NCI-H1048 (cell line): ENCODE data around the gene ST7.

Experiments
- DNase-seq: peaks from one replicate; lab custom pipeline; 2025; lab: John Stamatoyannopoulos, UW

The ST7 gene

DNA sequence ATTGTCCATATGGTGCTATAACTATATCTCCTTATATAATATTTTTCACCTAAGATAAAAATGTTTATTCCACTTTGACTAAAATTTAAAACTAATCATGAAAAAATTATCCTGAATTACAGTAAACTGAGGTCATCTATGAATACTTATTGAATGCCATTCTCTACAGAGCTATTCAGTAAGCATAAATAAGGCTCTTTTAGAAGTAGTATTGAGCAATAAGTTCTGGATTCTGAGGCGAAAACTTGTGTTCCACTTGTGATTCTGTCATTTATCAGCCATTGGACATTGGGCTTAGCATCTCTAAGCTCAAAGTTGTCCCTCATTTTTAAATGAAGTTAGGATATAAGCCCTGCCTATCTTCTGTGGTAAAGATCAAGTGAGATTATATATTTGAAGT, 238.8 kb downstream of the ST7 start:
- DNase-seq: no peak

DNA sequence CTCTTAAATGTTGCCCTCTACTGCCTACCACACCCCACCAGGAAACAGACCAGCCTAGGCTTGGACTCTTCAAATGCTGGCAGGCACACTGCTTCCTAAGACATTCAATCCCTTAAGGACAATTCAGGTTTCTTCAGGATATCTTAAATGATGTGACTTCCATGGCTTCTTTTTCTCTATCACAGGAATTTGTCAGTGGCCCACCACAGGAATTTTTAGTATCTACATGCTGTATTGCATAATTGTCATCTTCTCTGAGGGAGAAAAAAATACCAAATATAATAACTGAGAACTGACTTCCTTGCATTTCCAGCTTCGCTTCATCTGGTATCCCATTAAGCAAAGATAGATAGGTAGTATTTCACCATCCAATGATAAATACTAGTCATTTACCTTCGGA, 240.3 kb downstream of the ST7 start:
- DNase-seq: no peak

DNA sequence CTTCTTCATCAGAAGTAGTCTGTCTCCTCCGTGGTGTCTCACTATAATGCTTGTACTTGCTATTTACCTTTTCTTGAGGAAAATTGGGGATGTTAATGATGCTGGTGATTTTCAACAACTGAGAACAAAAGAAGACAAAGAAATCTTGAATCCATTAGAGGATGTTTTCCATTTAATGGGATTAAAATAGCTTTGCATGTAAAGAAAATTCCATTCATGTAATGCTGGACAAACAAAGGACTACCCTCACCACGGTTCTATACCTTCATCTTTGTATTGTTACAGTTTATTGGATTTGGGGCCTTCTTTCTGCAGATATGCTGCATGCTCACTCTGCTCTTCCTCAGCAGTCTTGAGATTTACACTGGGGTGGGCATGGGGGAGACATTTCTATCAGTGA, 241.1 kb downstream of the ST7 start:
- DNase-seq: no peak

DNA sequence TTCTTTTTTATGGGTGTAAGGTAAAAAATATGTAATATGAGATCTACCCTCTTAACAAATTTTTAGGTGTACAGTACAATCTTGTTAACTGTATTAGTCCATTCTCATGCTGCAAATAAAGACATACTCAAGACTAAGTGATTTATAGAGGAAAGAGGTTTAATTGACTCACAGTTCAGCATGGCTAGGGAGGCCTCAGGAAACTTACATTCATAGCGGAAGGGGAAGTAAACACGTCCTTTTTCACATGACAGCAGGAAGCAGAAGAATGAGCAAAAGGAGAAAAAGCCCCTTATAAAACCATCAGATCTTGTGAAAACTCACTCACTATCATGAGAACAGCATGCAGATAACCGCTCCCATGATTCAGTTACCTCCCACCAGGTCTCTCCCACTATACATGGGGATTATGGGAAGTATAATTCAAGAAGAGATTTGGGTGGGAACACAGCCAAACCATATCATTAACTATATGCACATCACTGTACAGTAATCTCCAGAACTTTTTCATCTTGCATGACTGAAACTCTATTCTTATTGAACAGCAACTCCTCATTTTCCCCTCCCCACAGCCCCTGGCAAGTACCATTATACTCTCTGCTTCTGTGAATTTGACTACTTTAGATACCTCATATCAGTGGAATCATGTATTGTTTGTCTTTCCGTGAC, 242.2 kb downstream of the ST7 start:
- DNase-seq: peak; percentile 32

DNA sequence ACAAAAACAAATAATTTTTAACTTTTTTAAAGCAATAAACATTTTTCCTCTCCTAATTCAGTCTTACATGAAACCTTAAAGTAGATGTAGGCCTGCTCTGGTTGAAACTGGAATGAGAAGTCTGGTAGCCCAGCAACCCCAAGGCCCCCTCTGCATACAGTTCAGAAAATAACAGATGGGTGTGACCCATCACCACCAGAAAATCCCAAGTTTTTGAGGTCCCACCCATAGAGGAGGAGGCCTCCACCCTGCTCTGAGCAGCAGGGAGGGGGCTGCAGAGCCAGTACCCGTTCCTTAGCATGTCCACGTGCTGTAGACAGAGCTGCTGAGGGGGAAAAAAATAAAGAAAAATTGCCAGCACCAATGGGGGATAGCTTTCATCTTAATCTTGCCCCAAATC, 246.8 kb downstream of the ST7 start:
- DNase-seq: no peak

DNA sequence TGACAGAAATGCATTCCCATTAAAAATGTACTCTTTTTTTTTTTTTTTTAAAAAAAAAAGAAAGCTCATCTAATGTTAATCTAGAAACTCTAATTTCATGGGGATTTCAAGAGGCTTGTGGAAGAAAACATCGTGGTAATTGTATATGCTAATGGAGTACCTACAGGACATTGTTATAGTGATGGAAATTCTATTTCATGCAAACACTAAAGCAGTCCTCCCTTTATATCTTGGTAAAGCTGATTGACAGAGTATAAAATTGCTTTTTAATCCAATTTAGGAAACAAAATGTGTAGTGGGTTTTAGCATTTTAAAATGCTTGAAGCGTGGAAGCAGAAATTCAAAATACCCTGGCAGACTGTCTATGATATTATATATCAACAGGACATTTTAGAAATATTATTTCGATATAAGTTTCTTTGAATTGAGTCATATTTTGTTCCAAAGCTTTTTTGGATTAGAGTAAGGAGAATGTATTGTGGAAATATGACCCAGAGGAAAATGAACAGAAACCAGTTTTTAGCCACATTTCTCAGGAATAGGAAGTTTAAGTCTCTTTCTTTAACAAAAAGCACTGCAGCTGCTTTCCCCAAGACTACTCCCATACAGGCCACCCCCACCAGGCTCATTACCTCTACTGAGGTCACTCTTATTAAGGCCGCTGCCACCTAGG, 247.6 kb downstream of the ST7 start:
- no peak for DNase-seq

DNA sequence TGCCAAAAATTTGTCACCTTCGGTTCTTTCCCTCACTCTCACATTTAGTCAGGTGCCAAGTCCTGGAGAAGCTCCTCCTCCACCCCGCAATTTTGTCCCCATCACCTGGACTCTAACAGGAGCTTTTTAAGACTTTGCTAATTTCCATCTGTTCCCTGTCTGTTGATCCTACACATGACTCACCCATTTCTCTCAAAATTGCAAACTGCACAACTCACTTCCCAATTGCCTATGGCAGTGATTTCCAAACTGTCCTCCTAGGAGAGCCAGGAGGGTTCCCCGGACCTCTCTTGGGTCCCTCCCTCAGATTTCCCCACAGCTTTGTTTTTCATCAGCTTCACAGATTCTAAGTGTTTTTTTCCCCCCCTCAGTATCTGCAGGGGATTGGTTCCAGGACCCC, 249.2 kb downstream of the ST7 start:
- no peak for DNase-seq

DNA sequence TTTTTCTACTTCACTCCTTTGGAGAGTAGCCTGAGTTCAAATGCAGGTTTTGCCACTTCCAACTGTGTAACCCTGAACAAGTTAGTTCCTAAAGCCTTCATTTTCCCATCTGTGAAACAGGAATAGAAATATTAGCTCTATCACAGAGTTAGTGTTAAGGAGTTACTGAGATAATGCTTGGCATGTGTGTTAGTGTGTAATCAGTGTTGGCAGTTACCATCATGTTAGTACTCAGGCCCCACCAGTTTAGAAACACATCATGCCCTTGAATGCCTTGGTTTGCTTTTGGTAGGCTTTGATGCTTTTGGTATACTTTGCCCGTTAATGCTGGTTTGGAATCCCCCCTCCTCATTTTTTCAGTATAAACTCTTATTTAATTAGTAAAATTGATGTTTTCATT, 249.9 kb downstream of the ST7 start:
- no peak for DNase-seq

DNA sequence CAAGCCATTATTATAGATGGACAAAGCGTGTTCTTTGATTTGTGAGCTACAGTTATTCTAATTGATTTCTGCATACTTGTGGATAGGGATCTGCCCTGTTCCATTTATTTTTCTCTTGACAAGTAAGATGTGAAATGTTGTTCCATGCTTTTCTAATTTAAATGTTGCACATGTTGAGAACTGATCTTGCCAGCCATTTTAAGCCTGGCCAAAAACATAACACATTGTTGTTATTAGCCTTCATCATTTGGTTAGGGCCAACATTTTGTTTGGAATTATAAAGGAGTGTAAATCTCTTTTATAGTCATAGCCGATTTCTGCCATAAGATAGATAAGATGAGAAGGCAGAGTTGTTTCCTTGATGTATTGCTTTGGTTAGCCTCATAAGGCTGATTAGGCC, 252.6 kb downstream of the ST7 start:
- no peak for DNase-seq

DNA sequence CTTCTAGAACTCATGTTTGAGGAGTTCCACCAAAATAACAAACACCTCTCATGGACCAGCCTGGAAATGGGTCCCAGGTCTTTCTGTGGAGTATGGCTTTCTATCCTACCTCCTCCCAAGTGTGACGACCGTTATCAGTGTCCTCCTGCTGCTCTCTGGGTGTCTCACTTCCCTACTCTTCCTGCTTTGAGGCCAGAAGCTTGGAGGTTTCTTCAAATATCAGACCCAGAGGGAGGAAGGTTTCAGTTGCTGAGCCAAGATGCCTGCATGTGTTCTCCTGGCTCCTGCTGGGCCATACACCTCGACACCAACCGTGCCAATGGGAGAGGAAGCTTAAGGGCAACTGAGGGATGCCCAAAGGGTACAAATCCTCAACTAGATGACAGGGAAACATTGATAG, 255.0 kb downstream of the ST7 start:
- no peak for DNase-seq

DNA sequence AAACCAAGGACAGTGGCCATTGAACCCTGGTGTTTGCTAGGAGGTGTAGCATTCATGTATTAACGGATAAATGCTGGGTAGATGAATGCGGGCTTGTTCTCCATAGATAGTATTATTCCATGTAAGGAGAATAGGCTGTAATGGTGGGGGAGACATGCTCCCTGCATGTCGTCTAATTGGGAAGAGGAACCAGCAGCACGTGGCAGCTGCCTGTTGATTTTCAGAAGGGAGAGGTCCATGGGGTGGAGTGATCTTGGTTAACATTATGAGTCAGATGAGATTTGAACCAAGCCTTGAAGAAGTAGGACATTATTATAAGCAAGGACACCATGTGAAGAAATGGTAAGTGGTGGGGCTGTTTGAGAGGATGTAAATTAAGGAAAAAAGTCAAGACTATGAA, 257.1 kb downstream of the ST7 start:
- no peak for DNase-seq

DNA sequence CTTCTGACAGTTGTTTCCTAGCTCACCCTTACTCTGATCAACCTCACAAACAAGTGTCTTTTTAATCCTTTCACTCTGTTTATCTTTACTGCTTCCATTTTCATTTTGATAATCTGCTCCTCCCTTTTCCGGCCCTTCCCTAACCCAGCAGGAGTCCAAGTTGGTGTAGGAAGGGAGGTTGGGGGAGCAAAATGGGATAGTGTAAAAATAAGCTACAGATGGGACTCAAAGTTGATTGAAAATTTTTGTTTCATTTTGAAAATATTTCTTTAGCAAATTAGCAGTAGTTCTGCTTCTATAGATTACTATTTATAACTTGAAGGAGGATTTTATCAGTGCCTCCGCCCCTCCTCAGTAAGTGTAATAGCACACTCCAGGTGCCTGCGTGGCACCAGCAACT, 257.6 kb downstream of the ST7 start:
- no peak for DNase-seq

DNA sequence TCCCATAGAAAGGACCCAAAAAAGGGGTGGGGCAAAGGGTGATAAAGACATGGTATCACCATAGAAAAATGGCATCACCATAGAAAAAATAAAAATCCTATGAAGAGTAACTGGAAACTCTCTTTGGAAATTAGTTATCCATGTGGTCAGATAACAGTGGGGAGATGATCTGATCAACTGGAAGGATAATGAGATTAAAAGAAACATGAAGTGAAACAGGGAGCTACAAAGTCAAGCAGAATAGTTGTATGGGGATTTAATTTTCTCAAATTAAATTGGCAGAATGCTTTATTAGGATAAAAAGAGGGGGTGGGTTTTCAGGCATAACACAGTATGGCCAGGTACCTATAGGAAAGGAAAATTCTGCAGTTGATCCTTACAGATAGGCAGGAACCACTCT, 258.3 kb downstream of the ST7 start:
- no peak for DNase-seq

DNA sequence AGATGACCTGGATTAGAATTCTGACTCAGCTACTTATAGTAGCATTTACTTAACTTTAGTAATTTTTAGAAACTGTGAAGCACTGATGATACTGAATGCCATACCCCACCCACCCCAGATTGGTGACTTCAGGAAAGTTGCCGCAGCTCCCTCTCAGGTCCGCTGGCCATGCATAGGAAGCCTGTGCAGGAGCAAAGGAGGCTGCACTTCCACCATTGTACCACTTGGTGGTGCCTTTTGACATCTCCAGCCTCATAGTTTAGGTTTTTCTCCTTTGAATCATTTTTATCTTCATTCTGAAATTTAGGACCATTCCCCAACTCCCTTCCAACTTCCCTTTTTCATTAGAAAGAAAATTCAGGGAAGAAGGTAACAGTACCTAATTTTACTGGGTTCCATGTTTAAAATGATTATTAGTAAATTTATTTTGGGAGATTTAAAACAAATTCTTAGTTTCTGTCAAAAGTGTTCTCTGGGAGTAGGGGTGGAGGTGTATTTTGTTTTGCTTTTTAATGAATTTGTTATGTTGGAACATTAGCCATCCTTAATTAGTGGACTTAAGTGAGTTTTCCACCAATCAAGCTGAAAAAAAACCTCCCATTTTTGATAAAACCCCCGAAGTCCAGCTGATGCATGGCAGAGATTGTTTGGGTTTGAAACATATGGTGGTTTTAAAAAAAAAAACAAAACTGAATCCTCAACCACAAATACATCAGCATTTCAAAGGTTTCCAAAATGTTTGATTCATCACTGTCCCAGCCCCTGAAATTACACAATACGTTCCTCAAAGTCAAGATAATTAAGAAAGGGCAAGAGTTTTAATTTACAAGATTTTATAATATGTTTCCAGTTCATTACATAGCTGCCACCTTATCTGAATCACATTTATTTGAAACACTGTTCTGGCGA, 259.9 kb downstream of the ST7 start:
- peak; percentile 2 for DNase-seq

DNA sequence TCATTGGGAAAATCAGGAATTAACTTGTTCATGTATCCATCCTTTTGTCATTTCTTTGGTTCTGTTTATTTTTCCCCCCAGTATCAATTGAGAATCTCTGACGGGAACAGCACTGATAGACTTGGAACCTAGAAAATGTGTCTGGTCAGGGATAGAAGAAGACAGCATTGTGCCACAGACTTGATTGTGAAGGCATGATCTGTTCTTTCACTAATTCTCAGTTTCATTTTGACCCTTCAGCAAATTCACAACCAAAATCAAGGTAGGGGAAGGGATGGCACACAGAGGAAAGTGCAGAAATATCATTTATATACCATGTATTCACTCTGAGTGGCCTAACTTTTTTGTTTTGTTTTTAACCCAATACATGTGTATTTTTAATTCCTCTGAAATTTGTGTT, 262.7 kb downstream of the ST7 start:
- DNase-seq: no peak

DNA sequence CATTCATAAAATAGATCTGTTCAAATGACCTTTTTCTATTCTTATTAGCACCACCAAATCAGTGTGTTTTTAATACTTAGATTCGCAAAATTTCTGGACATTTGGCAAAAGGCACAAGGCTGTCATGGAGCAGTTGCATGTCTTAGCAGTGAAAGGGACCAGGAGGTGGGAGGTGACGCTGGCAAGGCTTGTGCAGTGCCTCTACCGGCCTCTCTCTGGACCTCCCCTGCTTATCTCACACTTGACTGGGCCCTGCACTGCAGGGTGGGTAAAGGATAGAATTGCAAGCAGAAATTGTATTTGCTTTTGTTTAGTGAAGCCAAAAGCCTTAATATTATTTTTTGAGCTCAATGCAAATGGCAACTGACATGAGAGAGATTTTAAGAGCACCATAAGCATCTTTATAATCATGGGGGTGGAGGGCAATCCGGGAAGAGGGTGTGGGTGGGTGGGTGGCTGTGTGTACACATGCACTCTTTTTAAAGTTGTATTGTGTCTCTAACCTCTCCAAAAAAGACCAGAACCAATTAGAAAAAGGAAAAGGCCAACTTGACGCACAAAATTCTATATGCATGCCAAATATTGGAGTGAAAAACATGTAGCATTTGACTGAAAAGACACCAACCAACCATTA, 263.3 kb downstream of the ST7 start:
- DNase-seq: no peak

DNA sequence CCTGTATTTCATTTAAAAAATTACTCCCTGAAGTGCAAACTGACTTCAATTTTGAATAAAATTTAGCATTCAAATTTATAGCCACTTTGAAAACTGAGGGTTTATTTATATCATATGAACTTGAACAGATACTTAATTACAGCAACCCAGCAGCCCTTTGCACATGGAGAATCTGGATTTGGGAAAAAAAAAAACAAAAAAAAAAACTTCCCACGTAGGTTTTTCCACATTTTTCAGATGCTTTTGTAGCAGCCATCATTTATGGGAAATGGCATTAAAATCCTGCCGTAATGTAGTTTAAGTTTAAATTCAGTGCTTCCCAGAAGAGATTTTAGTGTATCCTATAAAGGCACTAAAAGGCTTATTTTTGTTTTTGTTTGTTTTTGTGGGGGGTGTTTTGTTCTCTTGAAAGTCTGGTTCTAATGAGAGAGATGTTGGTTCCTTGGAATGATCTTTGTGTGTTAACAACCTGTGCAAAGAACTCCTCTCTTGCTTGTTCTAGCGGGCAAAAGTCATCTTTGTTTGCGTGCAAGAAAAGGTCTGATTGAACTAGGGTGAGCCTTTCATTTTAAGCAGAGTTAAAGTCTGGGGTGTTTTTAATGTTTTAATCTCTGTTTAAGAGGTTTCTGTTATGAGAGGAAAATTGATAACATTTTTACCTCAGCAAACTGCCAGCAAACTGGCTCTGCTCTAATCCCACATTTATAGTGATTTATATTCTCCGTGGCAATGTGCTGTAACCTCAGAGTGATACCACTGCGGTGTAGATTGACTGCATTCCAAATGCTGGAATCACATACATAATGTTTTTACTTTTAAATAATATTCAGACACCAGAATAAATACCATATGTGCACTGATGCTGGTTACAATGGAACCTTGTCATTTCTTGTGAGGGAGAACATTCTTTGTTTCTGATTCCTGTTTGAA, 264.1 kb downstream of the ST7 start:
- no peak for DNase-seq

DNA sequence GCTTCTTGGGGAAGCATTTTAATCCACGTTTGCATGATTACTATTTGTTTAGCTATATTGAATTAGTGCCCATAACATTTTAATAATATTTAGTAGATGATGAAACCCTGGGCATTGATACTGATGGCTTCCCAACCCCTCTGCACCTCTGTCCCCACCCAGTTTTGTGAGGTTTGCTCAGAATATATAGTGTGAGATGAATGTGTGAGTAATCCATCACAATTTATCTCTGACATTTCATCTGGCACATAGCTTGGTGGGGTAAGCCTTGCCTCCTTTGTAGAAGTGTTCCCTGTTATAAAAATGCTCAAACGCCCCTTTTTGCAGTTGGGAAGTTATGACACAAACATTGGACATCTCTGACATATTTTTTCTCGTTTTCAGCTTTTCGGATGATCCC, 265.4 kb downstream of the ST7 start:
- no peak for DNase-seq

DNA sequence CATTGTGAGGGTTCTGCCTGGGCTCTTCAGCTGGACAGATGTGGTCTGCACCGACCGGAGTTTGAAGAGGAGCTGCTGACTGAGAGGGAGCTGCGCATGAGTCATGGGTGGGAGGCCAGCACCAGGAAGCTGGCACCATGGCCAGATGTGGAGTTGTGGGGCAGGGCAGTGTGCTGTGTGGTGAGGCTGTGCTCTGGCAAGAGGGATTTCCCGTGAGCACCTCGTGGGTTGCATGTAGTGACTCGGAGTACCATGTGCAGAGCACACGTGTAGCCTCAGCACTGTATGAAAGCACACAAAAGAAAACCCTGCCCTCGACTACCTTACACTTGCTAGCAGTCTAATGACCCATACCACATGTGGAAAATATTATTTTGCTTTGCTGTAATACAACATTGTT, 266.2 kb downstream of the ST7 start:
- DNase-seq: no peak

DNA sequence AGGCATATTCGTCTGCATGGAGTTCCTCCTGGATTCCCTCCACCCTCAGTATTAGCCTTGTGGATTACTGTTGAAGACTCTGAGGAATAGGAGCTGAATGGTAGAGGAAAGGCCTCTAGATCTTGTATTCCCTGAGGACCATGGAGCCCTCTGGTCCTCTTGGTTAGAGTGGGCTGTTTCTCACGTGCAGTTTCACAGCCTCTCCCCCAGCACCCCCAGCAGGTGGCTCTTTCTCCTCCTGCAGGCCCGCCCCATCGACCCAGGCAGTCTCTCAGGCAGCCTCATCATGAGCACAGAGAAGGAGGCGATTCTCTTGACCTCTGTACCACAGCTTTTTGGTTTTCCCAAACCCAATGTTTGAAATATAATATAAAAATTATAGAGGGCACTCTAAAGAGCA, 267.5 kb downstream of the ST7 start:
- DNase-seq: no peak

DNA sequence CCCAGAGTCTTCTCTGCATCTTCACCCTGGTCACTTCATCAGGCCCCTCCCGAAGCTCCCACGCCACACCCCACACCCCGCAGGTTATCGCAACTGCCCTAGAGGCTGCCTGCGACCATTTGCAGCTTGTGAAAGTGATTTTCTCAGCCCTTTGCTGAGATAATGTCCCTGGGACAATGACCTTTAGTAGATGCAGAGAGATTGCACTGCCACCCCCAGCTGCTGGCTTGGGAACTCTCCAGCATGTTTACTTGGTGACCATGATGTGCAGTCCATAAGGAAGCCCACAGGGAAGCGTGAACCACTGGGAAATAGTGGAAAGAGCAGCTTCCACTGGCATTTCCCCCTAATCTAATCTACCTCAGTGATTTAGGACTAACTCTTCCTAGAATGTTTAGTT, 272.2 kb downstream of the ST7 start:
- no peak for DNase-seq

DNA sequence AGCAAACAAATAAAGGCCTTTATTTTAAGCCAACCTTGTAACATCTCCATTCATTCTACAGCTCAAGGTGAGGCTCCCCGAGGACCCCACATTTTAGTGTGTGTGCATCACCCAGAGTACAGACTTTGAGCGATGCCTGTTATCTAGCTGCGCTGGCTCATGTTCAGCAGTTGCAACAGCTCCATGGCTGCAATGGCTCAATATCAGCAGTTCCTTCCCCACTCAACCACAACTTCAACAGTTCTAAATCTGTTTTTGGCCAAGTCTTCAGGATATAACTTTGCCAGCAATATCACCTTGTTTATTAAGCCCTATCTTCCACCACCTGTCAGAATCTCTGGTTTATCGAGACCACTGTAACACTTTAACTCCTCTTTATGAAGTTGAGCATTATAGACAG, 273.8 kb downstream of the ST7 start:
- no peak for DNase-seq
